H1 (cell line): Measurements from ENCODE around the gene TMEM115. TPM values are rescaled to one million over a fixed set of nuclear protein-coding genes. Genes with fewer than 3 reads are reported as not detected.

Experiments
- CTCF ChIA-PET: fragments of 300-600 bp; sonication (Branson Sonifier 250); formaldehyde crosslinking; loops from one replicate; lab custom pipeline; 2021; ENCODE audit not compliant: partially characterized antibody; lab: Charles Lee
- POLR2A ChIA-PET: fragments of 300-600 bp; sonication (Branson Sonifier 250); formaldehyde crosslinking; loops from one replicate; lab custom pipeline; 2021; ENCODE audit warnings: inconsistent platforms; ENCODE audit not compliant: partially characterized antibody; lab: Charles Lee
- DNase-seq, 2 experiments: peaks; one replicate each; pipeline versions ENCODE4 v3.0.0 to v3.0.0-alpha.2; 2010 to 2022; ENCODE audit warnings: low spot score in 2 of 2, low read depth in 1 of 2, mixed read lengths in 1 of 2
- FAIRE-seq: peaks from 2 replicates; lab custom pipeline; 2011; peaks lifted over from hg19 to GRCh38; lab: Jason Lieb, UNC
- H2AFZ ChIP-seq: 2 replicates; pipeline ENCODE4 v1.8.1; 2012; ENCODE audit warnings: low read length, inconsistent platforms
- H2AK5ac ChIP-seq: 2 replicates; pipeline ENCODE4 v1.6.1; 2013; ENCODE audit warnings: low read depth, low read length
- H2BK120ac ChIP-seq: replicated peaks from 2 replicates; pipeline ENCODE3; 2013; ENCODE audit warnings: low read depth, low read length, inconsistent platforms
- H2BK12ac ChIP-seq: 2 replicates; pipeline ENCODE4 v1.6.1; 2013; ENCODE audit warnings: low read depth, low read length
- H2BK15ac ChIP-seq: 2 replicates; pipeline ENCODE4 v1.6.1; 2013; ENCODE audit warnings: low read length
- H2BK20ac ChIP-seq: 2 replicates; pipeline ENCODE4 v1.6.1; 2013; ENCODE audit warnings: low read length
- H2BK5ac ChIP-seq: 2 replicates; pipeline ENCODE4 v1.6.1; 2013; ENCODE audit warnings: low read depth, low read length
- H3K14ac ChIP-seq: 2 replicates; pipeline ENCODE4 v1.6.1; 2013; ENCODE audit warnings: inconsistent platforms; ENCODE audit not compliant: insufficient read length
- H3K18ac ChIP-seq: 2 replicates; pipeline ENCODE4 v1.6.1; 2013; ENCODE audit warnings: low read length; ENCODE audit errors: extremely low read depth
- H3K23ac ChIP-seq: 2 replicates; pipeline ENCODE4 v1.6.1; 2013; ENCODE audit warnings: inconsistent platforms; ENCODE audit not compliant: insufficient read length
- H3K23me2 ChIP-seq: 2 replicates; pipeline ENCODE4 v1.6.1; 2013; ENCODE audit warnings: low read depth, low read length
- H3K27ac ChIP-seq: 2 replicates; pipeline ENCODE4 v1.6.1; 2011; ENCODE audit warnings: low read depth, low read length, inconsistent platforms
- H3K27me3 ChIP-seq, 4 experiments: replicated peaks in 1 of 4; 1 replicate in 1 of 4; 2 replicates in 3 of 4; pipeline versions ENCODE4 v1.6.1 to v1.8.1; 2011 to 2013; ENCODE audit warnings: low read length in 3 of 4, mild to moderate bottlenecking in 3 of 4, inconsistent platforms in 2 of 4, mixed read lengths in 2 of 4, moderate library complexity in 1 of 4; ENCODE audit not compliant: control insufficient read depth in 3 of 4, insufficient read depth in 3 of 4; ENCODE audit errors: extremely low read depth in 1 of 4
- H3K36me3 ChIP-seq, 4 experiments: 2 replicates each; pipeline versions ENCODE4 v1.6.1 to v1.8.1; 2011 to 2013; ENCODE audit warnings: mild to moderate bottlenecking in 4 of 4, low read length in 3 of 4, moderate library complexity in 2 of 4, control low read depth in 1 of 4, inconsistent platforms in 1 of 4; ENCODE audit not compliant: insufficient read depth in 4 of 4, control insufficient read depth in 2 of 4
- H3K4ac ChIP-seq: replicated peaks from 2 replicates; pipeline ENCODE3; 2013; ENCODE audit warnings: low read length, low read depth, mixed read lengths, inconsistent platforms; ENCODE audit not compliant: insufficient read length
- H3K4me1 ChIP-seq, 4 experiments: replicated peaks in 1 of 4; 1 replicate in 1 of 4; 2 replicates in 3 of 4; pipeline versions ENCODE4 v1.6.1 to v1.8.1; 2011 to 2013; ENCODE audit warnings: low read length in 3 of 4, inconsistent platforms in 2 of 4, mixed read lengths in 1 of 4; ENCODE audit not compliant: insufficient read depth in 4 of 4, control insufficient read depth in 3 of 4
- H3K4me2 ChIP-seq, 2 experiments: 2 replicates each; pipeline versions ENCODE4 v1.6.1 to v1.8.1; 2011 to 2013; ENCODE audit warnings: low read depth in 2 of 2, low read length in 2 of 2, control low read depth in 1 of 2, inconsistent platforms in 1 of 2, mild to moderate bottlenecking in 1 of 2; ENCODE audit not compliant: insufficient read depth in 1 of 2
- H3K4me3 ChIP-seq, 4 experiments: fragments of 200-600, 300-600 bp in 1 of 4; sonication (generic), shearing (Covaris generic), sonication (Bioruptor Twin) in 1 of 4; 2 replicates each; pipeline versions ENCODE4 v1.5.1 to v1.8.1; 2011 to 2016; ENCODE audit warnings: low read length in 4 of 4, low read depth in 3 of 4, control low read depth in 2 of 4, inconsistent platforms in 2 of 4, mild to moderate bottlenecking in 2 of 4, mixed read lengths in 1 of 4, moderate library complexity in 1 of 4; ENCODE audit not compliant: insufficient read depth in 2 of 4; ENCODE audit errors: extremely low read depth in 1 of 4
- H3K56ac ChIP-seq: replicated peaks from 2 replicates; pipeline ENCODE3; 2013; ENCODE audit warnings: low read depth, mild to moderate bottlenecking, mixed read lengths, low read length, inconsistent platforms; ENCODE audit not compliant: insufficient read length
- H3K79me1 ChIP-seq: 2 replicates; pipeline ENCODE4 v1.6.1; 2013; ENCODE audit warnings: low read depth, low read length, control low read depth
- H3K79me2 ChIP-seq, 2 experiments: 2 replicates each; pipeline versions ENCODE4 v1.6.1 to v1.8.1; 2012 to 2013; ENCODE audit warnings: low read length in 2 of 2, mild to moderate bottlenecking in 2 of 2, inconsistent platforms in 1 of 2; ENCODE audit not compliant: insufficient read depth in 2 of 2, control insufficient read depth in 1 of 2
- H3K9ac ChIP-seq, 4 experiments: replicated peaks in 1 of 4; 1 replicate in 1 of 4; 2 replicates in 3 of 4; pipeline versions ENCODE4 v1.6.1 to v1.8.1; 2011 to 2013; ENCODE audit warnings: low read depth in 3 of 4, low read length in 3 of 4, control low read depth in 2 of 4, mild to moderate bottlenecking in 2 of 4, moderate library complexity in 2 of 4, inconsistent platforms in 1 of 4; ENCODE audit errors: extremely low read depth in 1 of 4
- H3K9me3 ChIP-seq, 2 experiments: 2 replicates each; pipeline versions ENCODE4 v1.6.1 to v1.8.1; 2012 to 2013; ENCODE audit warnings: mild to moderate bottlenecking in 2 of 2, moderate library complexity in 2 of 2, control low read depth in 1 of 2, inconsistent platforms in 1 of 2, low read depth in 1 of 2, low read length in 1 of 2, mixed read lengths in 1 of 2; ENCODE audit not compliant: insufficient read depth in 2 of 2
- H4K20me1 ChIP-seq, 2 experiments: replicated peaks in 1 of 2; 2 replicates each; pipeline versions ENCODE3 to v1.8.1; 2011 to 2013; ENCODE audit warnings: inconsistent platforms in 2 of 2, low read length in 2 of 2, mild to moderate bottlenecking in 1 of 2; ENCODE audit not compliant: insufficient read depth in 2 of 2, control insufficient read depth in 1 of 2
- H4K5ac ChIP-seq: 2 replicates; pipeline ENCODE4 v1.6.1; 2013; ENCODE audit warnings: low read length, low read depth, mixed read lengths, inconsistent platforms; ENCODE audit not compliant: insufficient read length
- H4K8ac ChIP-seq: 2 replicates; pipeline ENCODE4 v1.8.0; 2013; ENCODE audit warnings: mild to moderate bottlenecking, moderate library complexity, low read length, inconsistent platforms; ENCODE audit not compliant: insufficient read depth; ENCODE audit errors: extremely low read depth
- H4K91ac ChIP-seq: replicated peaks from 2 replicates; pipeline ENCODE3; 2013; ENCODE audit warnings: low read length, mixed read lengths, inconsistent platforms; ENCODE audit not compliant: insufficient read length
- CTCF ChIP-seq, 3 experiments: IDR thresholded peaks; 1 replicate in 2 of 3; 2 replicates in 1 of 3; pipeline versions ENCODE4 v1.5.1 to v1.6.1; 2011; ENCODE audit warnings: low read length in 3 of 3, mild to moderate bottlenecking in 3 of 3, inconsistent platforms in 2 of 3, low read depth in 1 of 3, moderate library complexity in 1 of 3; ENCODE audit not compliant: insufficient read depth in 1 of 3; ENCODE audit errors: control extremely low read depth in 1 of 3
- MAX ChIP-seq: IDR thresholded peaks from 2 replicates; pipeline ENCODE4 v1.6.1; 2012; ENCODE audit warnings: inconsistent platforms
- SIRT6 ChIP-seq: IDR thresholded peaks from one replicate; pipeline ENCODE4 v1.7.1; 2012; ENCODE audit warnings: low read length, inconsistent platforms
- SIX5 ChIP-seq: IDR thresholded peaks from 2 replicates; pipeline ENCODE4 v1.6.1; 2011; ENCODE audit warnings: mild to moderate bottlenecking, low read depth, low read length
- TAF7 ChIP-seq: optimal IDR thresholded peaks from 2 replicates; pipeline ENCODE3; 2011; ENCODE audit warnings: low read depth, mild to moderate bottlenecking, inconsistent platforms, low read length, moderate library complexity, borderline replicate concordance
- WGBS, 2 experiments: shearing (Covaris generic) in 1 of 2; methylation state at CpG; one replicate each; pipeline versions ENCODE4 v1.1.6 to v1.1.7; 2013 to 2015; ENCODE audit warnings: low lambda C conversion rate in 2 of 2, mixed read lengths in 2 of 2, inconsistent platforms in 1 of 2, low coverage in 1 of 2, missing lambda C conversion rate in 1 of 2; ENCODE audit not compliant: insufficient replicate concordance in 2 of 2, insufficient coverage in 1 of 2, insufficient read length in 1 of 2; ENCODE audit errors: extremely low coverage in 1 of 2, missing lambda C conversion rate in 1 of 2; 5-methylcytosine and 5-hydroxymethylcytosine counted together
- polyA plus RNA-seq, 7 experiments: library from polyadenylated mRNA; depleted of rRNA in 3 of 7; stranded (reverse) in 5 of 7; unstranded in 2 of 7; fragments of >200 nt in 5 of 7; fragments of 200-250 nt in 2 of 7; gene quantifications; 1 replicate in 5 of 7; 2 replicates in 1 of 7; 4 replicates in 1 of 7; pipeline versions ENCODE4 v1.2.1 to v1.2.3, GENCODE V29; 2011 to 2013; ENCODE audit warnings: missing spikeins in 2 of 7, mixed read lengths in 2 of 7
- total RNA-seq: library from RNA; stranded (reverse); fragmentation: NEBNext Ultra II Directional; extraction: Animal tissue kit (Norgen Biotek cat#: 25700); gene quantifications from 2 replicates; pipeline ENCODE4 v1.2.1, GENCODE V29; 2021

TMEM115 gene
- total and polyA plus RNA-seq, 2 of the 8 experiments (the other 6 are each of a cell fraction or from before 2014, with no cell fraction given), result 25.4 to 32.4 TPM

- Histone ChIP-seq H2BK20ac (no peak overlapping the region), H3K27me3 (no peaks in the 10 kb centered on the region; a peak in 1 of 7 replicates), H3K4me1 (peaks cover 0 to 15% (median 9%) of the 10 kb centered on the region in 4 experiments; a peak in 6 of 7 replicates), H4K91ac (no peak overlapping the region), H3K36me3 (peaks cover 4 to 10% (median 6%) of the 10 kb centered on the region in 4 experiments; a peak in 5 of 8 replicates), H3K4me2 (no peak overlapping the region), H3K23ac (no peak overlapping the region), H3K9me3 (no peaks in the 10 kb centered on the region), H3K14ac (no peak overlapping the region), H2BK15ac (no peak overlapping the region), H2AK5ac (no peak overlapping the region), H4K8ac (no peak overlapping the region), H2AFZ (no peak overlapping the region), H3K56ac (no peak overlapping the region), H2BK12ac (no peak overlapping the region), H2BK120ac (no peak overlapping the region), H3K79me1 (peaks cover 12% of the 10 kb centered on the region), H4K20me1 (peaks cover 6 to 12% of the 10 kb centered on the region in 2 experiments), H4K5ac (no peak overlapping the region), H3K18ac (no peak overlapping the region), H3K4ac (no peak overlapping the region), H3K4me3 (no peak overlapping the region), H3K79me2 (peaks cover 0 to 15% of the 10 kb centered on the region in 2 experiments; a peak in 2 of 4 replicates), H3K23me2 (peaks cover 10% of the 10 kb centered on the region), H2BK5ac (no peak overlapping the region), H3K27ac (no peak overlapping the region), H3K9ac (no peak overlapping the region)
- TF ChIP-seq MAX (no peak), SIX5 (no peak), SIRT6 (no peak), TAF7 (no peak), CTCF (IDR thresholded peaks at IDR 0.05; ENCODE audit: control extremely low read depth in 1 of 3, insufficient read depth in 1 of 3, low read depth in 1 of 3, low read length in 3 of 3) (peak in 1 of 3 experiments; percentile 26; a peak in 1 of 4 replicates)
- 68% methylated on average over 2 of the region's 2 CpGs; no CpG with 5 or more reads in 1 of the 2 experiments for WGBS, 2 experiments
- POLR2A ChIA-PET, result interaction anchor here (0.8 to 3.3 kb wide), 4 partner anchors 8 to 15 kb away, joined by 3 to 16 read pairs (median 4); partner anchors contain the start of gene RASSF1
- FAIRE-seq, result no peak
- no peak for DNase-seq
- CTCF ChIA-PET, result interaction anchor here (0.9 to 13.4 kb wide), 11 partner anchors 10 to 198 kb away, joined by 3 to 136 read pairs (median 6); partner anchors contain the start of gene HYAL1
Observed at GRCh38 chr3:50352781-50353180, 6.5 kb downstream of the TMEM115 start.
